Endometrium (tissue), 2 donors: ENCODE data around the gene MYH11.

Source experiments
- FAIRE-seq: peaks from 2 replicates; lab custom pipeline; 2012; peaks lifted over from hg19 to GRCh38; lab: Jason Lieb, UNC
- donor health status: control.
- donor health status: control.

MYH11 gene

DNA sequence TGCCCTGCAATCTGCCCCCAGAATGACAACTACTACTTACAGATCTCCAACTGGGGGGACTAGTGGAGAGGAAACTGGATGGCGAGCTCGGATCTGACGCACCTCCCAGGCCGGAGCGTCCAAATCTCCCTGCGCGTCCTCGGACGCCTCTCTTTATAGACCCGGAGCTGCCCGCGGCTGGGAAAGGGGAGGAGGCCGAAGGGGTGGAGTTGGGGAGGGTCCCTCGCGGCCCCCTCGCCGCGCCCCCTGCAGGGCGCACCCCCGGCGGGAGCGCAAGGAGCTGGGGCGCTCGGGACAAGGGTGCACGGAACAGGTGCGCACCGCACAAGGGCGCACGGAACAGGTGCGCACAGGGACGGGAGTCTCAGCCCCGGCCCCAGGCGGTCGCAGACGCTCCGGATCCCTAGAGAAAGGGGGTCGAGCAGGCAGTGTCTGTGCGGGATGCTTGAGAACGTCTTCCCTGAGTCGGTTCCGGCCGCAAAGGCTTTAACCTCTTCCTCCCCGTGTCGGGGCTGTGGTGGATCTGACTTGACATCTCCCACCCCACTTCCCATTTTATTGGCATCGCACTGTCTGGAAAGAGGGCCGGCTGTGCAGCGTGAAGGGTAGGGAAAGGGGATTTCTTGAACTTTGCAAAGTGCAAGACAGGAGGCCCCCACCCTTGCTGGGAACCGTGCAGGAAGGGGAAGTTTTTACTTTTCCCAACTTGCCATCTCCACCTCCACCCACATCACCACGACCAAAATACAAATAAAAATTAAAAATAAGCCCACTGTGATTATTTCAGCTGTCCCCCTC lies at the start of gene MYH11:
TSS of gene MYH11 (minus strand) at position 128 of the 798 bp plus-strand sequence. CDS start 18,776 bp downstream, outside the sequence.
- FAIRE-seq, result no peak

DNA sequence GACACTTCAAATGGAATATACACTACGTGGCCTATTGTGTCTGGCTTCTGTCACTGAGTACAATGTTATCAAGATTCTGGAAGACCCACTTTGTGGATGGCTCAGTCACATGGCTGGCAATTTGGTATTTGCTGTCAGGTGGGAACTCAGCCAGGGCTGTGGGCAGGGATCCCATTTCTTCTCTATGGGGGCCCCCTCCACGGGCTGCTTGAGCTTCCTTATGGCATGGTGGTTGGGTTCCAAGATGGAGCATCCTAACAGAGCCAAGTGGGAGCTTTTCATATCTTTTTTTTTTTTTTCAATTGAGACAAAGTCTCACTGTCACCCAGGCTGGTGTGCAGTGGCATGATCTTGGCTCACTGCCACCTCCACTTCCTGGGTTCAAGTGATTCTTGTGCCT lies 49.6 kb upstream of the MYH11 start:
- no peak for FAIRE-seq

DNA sequence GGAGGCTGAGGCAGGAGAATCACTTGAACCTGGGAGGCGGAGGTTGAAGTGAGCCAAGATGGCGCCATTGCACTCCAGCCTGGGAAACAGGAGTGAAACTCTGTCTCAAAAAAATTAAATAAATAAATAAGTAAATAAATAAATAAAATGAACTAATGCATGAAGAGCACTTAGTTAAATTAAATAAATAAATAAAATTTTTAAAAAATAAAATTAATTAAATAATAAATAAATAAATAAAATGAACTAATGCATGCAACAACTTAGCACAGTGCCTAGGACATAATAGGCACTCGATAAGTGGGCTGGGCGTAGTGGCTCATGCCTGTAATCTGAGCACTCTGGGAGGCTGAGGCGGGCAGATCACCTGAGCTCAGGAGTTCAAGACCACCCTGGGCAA lies 47.1 kb upstream of the MYH11 start:
- FAIRE-seq, result no peak

DNA sequence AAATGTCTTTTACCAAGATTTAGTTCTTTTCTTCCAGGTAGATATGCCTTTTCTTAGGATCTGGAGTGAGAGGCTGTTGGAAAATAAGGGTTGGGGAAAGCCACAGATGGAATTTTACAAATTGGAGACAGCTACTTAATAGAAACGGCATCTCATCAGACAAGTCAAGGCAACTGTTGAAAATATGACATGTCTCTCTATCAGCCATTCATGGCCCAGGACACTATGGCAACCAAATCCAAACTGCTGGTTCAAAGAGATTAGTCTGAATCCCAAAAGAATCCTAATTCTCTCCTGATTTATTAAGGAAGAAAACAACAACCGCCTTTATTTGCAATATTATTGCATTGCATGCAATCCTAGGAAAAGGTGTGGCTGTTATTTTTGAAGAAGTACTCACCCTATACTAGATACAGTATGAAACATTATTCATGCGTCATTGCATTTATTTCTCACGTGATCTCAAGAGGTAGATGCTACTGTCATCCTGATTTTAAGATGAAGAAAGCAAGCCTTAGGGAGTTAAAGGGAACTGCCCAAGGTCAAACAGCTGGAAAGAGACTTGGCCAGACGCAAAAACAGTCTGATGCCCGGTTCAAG lies 44.2 kb upstream of the MYH11 start:
- no peak for FAIRE-seq

DNA sequence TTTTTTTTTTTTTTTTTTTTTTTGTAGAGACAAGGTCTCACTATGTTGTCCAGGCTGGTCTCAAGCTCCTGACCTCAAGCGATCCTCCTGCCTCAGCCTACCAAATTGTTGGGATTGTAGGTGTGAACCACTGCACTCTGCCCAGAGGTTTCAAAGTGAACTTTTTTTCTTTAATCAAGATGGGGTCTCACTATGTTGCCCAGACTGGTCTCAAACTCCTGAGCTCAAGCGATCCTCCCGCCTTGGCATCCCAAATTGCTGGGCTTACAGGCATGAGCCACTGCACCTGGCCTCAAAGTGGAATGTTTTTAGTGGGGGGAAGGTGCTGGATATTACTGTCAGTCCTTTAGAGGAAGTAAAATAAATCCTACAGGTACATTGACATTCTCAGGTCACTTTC lies 43.5 kb upstream of the MYH11 start:
- FAIRE-seq, result no peak

DNA sequence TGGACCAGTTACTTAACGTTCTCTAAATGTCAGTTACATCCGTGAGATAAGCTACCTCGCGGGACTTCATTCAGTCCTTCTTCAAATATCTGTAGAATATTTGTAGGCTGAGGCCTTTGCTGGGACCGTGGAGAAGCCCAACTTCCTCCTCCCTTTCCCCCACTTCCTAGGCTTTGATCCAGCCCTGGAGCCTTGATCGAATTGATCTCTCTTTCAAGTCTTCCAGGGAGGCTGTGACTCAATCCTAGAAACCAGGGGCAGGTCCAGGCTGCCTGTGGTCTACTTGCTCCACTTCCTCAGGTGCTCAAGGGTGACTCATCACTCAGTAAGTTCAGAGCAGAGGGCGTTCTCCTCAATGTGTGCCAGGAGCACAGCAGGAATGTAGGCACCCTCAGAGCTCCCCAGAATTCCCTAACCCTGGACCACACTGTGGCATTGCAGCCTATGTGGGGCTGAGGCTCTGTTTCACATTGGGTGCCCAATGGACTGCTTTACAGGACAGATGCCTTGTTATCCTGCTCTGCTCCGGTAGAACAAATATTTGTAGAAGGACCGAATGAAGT lies 42.8 kb upstream of the MYH11 start:
- no peak for FAIRE-seq

DNA sequence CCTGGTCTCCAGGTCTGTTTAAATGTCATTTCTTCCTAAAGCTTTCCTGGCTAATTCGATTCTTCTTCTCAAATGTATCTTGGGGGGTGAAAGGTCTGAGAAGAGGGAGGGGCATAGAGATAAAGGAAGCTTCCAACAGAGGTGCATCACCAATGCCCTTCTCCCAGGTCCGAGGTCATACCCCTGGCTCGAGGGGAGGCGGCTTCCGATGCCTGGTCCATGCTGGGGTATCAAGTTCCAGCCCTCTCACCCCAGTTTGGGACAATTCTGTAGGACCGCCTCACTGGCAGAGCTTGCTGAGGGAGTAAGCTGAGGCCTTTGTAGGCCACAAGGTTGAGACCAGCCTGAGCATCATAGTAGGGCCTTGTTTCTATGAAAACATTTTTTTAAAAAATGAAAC lies 41.8 kb upstream of the MYH11 start:
- no peak for FAIRE-seq

DNA sequence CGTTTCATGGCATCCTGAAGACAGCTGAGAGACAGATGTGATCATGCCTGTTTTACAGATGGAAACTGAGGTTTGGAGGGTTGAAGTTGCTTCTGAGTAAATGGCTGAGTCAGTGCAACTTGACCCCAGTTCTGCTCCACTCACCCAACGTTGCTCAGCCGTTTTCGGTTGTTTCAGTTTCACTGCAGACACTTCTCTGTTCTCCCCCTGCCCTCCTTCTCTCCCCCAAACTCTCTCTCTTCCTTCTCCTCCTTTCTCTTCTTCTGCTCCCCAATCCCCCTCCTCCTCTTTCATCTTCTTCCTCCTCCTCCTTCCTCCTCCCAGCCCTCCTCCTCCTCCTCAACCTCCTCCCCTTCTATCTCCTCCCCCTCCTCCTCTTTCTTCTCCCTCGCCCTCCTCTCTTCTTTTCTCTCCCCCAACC lies 41.0 kb upstream of the MYH11 start:
- no peak for FAIRE-seq

DNA sequence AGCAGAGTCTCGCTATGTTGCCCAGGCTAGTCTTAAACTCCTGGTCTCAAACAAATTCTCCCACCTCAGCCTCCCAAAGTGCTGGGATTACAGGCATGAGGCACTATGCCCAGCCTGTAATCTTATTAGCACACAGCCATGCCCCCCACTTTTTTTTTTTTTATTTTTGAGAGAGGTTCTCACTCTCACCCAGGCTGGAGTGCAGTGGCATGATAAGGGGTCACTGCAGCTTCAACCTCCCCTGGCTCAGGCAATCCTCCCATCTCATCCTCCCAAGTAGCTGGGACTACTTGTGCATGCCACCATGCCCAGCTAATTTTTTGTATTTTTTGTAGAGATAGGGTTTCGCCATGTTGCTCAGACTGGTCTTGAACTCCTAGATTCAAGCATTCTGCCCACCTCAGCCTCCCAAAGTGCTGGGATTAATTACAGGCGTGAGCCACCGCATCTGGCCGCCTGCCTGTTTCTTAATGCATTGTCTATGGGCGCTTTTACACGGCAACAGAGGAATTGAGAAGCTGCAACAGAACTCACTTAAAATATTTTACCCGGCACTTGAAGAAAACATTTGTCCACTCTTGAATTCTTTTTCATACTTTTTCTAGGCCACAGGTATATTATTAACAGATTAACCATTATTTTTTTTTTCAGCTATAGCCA lies 40.4 kb upstream of the MYH11 start:
- FAIRE-seq, result no peak

DNA sequence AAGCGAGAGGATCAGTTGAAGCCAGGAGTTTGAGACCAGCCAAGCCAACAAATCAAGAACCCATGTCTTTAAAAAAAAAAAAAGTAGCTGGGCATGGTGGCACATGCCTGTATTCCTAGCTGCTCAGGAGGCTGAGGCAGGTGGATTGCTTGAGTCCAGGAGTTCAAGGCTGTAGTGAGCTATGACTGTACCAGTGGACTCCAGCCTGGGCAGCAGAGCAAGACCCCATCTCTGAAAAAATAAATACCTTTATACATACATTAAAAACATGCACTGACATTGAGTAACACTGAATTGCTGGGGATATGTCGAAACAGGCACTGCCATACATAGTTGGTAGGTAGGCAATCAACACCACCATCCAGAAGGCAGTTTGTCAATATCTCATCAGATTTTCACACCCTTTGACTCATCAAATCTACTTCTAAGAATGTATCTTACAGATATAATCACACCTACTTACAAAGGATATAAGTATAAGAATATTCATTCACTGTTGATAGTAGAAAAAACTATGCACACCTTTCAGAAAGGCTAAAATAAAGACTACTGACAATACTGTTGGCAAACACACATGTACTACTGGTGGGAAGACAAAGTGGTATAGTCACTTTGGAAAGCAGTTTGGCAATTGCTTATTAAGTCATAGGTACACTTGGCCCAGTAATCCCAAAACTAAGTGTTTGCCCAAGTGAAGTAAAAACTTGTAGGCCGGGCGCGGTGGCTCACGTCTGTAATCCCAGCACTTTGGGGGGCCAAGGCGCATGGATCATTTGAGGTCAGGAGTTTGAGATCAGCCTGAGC lies 37.9 kb upstream of the MYH11 start:
- no peak for FAIRE-seq

DNA sequence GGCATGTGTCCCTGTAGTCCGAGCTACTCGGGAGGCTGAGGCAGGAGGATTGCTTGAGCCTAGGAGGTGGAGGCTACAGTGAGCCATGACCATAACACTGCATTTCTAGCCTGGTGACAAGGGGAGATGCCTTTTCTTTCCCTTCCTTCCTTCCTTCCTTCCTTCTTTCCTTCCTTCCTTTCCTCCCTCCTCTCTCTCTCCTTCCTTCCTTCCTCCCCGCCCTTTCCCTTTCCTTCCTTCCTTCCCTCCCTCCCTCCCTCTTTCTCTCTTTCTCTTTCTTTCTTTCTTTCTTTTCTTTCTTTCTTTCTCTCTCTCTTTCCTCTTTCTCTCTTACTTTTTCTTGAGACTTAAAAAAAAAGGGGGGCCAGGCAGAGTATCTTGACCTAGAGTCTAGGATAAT lies 34.7 kb upstream of the MYH11 start:
- no peak for FAIRE-seq

DNA sequence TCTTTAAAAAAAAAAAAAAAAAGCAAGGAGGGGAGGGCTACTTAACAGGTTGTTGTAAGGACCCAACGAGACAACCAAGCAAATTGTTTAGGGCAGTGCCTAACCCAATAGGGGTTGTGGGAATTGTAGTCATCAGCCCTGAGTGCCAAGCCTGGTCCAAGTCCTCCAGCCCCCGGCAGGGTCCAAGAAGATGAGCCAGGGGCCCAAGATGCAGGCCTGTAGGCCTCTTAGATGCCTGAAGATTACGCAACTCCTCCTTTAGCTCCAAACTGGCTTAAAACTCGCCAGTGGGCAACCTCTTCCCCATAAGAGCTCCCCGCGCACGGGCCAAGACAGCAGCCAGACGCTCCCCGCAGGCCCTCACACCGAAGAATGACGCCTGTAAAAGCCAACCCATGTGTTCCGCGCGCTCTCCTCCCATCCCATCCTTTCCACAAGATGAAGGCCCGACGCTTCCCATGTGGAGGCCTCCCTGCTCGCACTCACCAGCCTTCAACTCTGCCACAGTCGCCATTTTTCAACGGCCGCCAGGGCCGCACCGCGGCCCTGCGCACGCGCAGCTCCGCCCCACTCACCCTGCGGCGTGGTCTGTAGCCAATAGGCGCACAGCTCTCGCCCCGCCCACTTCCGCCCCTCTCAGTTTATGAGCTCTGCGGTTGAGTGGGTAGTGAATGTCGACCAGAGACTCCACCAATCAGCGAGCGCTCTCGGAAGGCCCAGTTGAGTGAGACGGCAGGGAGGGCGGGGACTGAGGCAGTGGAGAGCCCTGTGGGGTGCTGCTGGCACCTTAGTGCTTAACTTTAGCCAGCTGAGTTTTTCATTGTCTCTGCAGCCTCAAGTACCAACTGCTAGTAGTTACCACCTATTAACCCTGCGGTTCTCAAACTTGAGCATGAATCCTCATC lies 31.5 kb upstream of the MYH11 start, which contains the start of gene CEP20:
TSS of gene CEP20 (minus strand) at position 532 of the 905 bp plus-strand sequence. CDS start at position 514, 18 bp downstream.
- peak; percentile 94 for FAIRE-seq

DNA sequence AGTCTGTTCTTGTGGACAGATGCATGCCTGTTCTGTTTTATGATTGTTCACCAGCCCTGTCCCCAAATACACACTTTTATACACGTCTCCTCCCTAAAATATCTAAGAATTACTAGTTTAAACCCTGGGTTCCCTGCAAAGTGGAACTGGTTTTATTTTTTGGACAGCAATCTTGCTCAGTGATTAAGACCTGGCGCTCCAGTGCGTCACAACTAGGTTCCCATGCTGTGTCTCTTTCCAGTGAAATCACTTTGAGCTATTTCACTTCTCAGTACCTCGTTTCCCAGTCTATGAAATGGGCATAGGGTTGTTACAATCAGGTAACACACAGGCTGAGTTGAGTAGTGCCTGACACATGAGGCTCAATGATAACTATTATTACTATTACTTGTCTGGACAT lies 30.5 kb upstream of the MYH11 start:
- no peak for FAIRE-seq

DNA sequence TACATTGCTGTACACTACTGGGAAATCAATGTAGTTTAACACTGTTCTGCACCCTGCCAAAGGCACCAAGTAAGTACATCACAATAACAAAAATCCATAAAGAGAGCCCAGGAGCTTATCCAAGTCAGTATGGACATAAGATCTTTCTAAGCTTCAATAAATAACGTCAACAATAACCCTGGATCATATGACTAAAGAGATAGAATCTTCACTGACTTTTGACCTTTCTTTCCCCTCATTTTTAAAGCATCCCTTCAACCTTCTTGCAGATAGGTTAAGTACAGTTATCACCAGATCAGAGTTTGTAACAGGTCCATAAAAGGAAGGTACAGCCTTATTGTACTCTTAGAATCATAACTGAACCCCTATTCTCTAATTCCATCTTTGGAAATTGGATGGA lies 29.2 kb upstream of the MYH11 start:
- FAIRE-seq, result no peak

DNA sequence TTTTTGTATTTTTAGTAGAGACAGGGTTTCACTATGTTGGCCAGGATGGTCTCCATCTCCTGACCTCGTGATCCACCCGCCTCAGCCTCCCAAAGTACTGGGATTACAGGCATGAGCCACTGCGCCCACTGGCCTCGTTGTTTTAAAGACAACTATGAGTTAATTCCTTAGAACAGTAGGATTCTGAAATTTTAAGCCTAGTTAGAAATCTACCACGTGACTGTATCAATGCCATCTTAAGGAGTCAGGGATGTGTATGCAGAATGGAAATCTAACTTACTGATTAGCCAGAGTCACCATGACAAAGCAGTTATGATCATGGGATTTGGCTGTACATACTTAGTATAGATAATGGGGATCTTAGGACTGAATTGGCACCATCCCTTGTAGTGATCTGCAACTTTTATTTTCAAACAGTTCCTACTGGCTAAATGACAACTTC lies 28.8 kb upstream of the MYH11 start:
- FAIRE-seq, result no peak

DNA sequence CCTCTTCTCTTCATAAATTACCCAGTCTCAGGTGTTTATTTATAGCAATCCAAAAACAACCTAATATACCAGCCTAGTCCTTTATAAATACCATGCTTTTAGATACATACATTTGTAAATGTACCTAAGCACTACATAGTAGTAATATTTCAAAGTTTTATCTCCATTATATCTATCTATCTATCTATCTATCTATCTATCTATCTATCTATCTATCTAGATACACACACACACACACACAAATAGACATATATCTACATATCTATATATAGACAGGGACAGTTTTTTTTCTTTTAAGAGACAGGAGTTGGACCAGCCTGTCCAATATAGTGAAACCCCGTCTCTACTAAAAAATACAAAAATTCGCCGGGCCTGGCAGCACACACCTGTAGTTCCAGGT lies 25.7 kb upstream of the MYH11 start:
- no peak for FAIRE-seq

DNA sequence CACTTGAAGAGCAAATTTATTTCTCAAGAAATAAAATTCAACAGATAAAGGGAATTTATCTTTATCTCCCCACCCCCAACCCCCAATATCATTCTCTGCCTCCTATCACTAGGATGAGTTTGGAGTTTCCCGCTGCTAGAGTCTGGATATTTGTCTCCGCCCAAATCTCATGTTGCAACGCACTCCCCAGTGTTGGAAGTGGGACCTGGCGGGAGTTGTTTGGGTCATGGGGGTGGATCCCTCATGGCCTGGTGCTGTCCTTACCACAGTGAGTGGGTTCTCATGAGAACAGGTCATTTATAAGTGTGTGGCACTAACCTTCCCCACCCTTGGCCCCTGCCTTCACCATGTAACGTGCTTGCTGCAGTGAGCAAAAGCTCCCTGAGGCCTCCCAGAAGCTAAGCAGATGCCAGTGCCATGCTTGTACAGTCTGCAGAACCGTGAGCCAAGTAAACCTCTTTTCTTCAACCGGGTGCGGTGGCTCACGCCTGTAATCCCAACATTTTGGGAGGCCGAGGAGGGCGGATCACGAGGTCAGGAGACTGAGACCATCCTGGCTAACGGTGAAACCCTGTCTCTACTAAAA lies 25.1 kb upstream of the MYH11 start:
- FAIRE-seq, result no peak

DNA sequence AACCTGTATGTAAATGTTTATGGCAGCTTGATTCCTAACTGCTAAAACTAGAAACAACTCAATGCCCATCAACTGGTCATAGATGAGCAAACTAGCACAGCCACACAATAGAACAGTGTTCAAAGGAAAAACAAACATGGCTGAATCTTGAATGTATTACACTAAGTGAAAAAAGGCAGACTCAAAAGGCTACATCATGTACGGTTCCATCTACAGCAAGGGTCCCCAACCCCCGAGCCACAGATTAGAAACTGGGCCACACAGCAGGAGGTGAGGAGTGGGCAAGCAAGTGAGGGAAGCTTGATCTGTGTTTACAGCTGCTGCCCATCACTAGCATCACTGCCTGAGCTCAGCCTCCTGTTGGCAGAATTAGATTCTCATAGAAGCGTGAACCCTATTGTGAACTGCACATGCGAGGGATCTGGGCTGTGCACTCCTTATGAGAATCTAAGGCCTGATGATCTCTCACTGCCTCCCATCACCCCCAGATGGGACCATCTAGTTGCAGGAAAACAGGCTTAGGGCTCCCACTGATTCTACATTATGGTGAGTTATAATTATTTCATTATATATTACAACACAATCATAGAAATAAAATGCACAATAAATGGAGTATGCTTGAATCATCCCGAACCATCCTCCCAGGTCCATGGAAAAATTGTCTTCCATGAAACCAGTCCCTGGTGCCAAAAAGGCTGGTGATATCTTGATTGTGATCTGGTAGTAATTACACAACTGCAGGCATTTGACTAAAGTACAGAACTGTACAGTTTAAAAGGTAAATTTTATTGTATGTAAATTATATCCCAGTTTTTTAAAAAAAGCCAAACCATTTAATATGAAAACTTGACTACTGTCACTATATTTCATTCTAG lies 23.8 kb upstream of the MYH11 start:
- no peak for FAIRE-seq

DNA sequence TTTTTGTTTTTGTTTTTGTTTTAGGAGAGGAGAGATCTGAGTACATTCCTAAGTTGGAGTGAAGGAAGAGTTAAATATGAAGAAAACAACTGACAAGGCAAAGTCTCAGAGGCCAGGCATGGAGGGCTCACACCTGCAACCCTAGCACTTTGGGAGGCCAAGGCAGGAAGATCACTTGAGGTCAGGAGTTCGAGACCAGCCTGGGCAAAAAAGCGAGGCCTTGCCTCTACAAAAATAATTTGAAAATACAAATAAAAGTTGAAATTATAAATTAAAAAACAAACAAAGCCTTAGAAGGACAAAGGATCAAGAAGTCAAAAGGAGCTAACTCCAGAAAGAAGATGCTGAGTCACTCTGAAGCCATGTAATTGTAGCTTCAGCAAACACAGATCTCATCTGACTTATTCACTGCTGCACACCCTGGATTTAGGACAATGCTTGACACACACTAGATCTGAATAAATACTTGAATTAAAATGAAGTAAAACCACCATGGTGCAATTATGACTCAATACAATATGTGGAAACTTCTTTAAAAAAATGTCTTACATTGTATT lies 22.5 kb upstream of the MYH11 start:
- FAIRE-seq, result no peak
